Measurements from ENCODE around the gene ALPI. TPM values are rescaled to one million over a fixed set of nuclear protein-coding genes. Genes with fewer than 3 reads are reported as not detected.

The ALPI gene
- total RNA-seq, 1 experiment from 2014 or later, result not detected

DNA sequence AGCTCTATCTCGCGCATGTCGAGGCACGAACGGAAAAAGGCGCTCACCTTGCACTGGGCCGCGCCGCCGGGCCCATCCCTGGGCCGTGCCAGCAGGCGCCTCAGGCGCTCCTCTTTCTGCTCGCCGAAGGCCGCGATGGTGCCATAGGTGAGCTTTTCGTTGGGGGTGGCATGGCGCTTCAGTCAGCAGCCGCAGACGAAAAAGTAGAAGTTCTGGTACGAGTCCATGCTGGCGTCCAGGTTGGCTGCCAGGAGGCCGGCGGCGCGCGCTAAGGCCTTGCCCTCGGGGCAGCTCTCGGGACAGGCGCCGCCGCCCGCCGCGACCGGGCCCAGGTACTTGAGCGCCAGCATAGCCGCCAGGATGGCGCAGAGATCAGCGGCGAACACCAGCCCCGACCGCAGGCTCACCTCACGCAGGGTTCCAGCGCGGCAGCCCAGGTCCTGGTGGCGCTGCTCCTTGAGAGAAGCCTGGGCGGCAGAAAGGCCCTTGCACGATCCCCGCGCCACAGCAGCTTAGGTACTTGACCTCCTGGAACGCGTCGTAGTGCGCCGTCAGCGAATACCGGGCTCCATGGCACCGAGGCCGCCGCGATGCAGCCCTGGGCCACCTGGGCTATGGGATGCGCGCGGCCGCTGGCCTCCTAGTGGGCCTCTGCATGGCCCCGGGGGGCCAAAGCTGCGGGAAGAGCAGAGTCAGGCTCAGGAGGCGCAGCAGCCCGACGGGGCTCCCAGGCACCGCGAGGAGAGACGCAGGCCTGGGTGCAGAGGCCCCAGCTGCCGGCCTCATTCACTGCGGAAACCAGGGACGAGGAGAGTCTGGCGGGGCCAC lies 36.5 kb upstream of the ALPI start:
- TF ChIP-seq YY1 (IDR thresholded peaks at IDR 0.05; ENCODE audit: extremely low read depth, insufficient replicate concordance, low read depth, low read length) (no peak), RAD21 (IDR thresholded peaks at IDR 0.05; ENCODE audit: low read depth) (no peak), POLR2A (IDR thresholded peaks at IDR 0.05; ENCODE audit: borderline replicate concordance, extremely low read depth, insufficient read depth, insufficient read length) (no peak)
- TF ChIP-seq, protein P1, sequence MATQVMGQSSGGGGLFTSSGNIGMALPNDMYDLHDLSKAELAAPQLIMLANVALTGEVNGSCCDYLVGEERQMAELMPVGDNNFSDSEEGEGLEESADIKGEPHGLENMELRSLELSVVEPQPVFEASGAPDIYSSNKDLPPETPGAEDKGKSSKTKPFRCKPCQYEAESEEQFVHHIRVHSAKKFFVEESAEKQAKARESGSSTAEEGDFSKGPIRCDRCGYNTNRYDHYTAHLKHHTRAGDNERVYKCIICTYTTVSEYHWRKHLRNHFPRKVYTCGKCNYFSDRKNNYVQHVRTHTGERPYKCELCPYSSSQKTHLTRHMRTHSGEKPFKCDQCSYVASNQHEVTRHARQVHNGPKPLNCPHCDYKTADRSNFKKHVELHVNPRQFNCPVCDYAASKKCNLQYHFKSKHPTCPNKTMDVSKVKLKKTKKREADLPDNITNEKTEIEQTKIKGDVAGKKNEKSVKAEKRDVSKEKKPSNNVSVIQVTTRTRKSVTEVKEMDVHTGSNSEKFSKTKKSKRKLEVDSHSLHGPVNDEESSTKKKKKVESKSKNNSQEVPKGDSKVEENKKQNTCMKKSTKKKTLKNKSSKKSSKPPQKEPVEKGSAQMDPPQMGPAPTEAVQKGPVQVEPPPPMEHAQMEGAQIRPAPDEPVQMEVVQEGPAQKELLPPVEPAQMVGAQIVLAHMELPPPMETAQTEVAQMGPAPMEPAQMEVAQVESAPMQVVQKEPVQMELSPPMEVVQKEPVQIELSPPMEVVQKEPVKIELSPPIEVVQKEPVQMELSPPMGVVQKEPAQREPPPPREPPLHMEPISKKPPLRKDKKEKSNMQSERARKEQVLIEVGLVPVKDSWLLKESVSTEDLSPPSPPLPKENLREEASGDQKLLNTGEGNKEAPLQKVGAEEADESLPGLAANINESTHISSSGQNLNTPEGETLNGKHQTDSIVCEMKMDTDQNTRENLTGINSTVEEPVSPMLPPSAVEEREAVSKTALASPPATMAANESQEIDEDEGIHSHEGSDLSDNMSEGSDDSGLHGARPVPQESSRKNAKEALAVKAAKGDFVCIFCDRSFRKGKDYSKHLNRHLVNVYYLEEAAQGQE (IDR thresholded peaks at IDR 0.05; ENCODE audit: low read depth), result no peak
- intact Hi-C loops (cut with micrococcal nuclease), result no loop called here
- H3K79me2 ChIP-seq (ENCODE audit: insufficient read depth, low read length), result no peaks in the 10 kb centered on the region
- no TSS peak for BruUV-seq (replicated peaks)
- ChIA-PET CTCF (no interaction called here), POLR2A (no interaction called here), RAD21 (ENCODE audit: low non-redundant PET in 1 of 2, low total read pairs in 2 of 2, uncharacterized antibody in 2 of 2, unreplicated experiment in 2 of 2) (no interaction called here)
- H2AFZ ChIP-seq (ENCODE audit: low read depth, low read length, poor library complexity, severe bottlenecking), result no peak overlapping the region
- no peak overlapping the region for H3K4me2 ChIP-seq (ENCODE audit: low read length)
- H3K9ac ChIP-seq (ENCODE audit: low read length), result no peak overlapping the region
- H3K4me3 ChIP-seq (replicated peaks in 1 of 2; ENCODE audit: low read depth in 1 of 2, low read length in 2 of 2), result no peak overlapping the region
- H4K20me1 ChIP-seq (ENCODE audit: insufficient read depth), result no peaks in the 10 kb centered on the region
- H3K27ac ChIP-seq (ENCODE audit: low read depth, low read length), result no peak overlapping the region
- H3K9me3 ChIP-seq (ENCODE audit: control insufficient read depth in 1 of 2, insufficient read depth in 1 of 2, low read depth in 1 of 2, low read length in 2 of 2), result no peaks in the 10 kb centered on the region
- no peaks in the 10 kb centered on the region for H3K27me3 ChIP-seq (ENCODE audit: insufficient read depth, low read length)
- peaks cover 5 to 27% of the 10 kb centered on the region in 2 experiments; a peak in 3 of 4 replicates for H3K4me1 ChIP-seq (ENCODE audit: control insufficient read depth in 1 of 2, insufficient read depth in 2 of 2, low read length in 2 of 2)
- H3K36me3 ChIP-seq (ENCODE audit: control insufficient read depth in 1 of 2, insufficient read depth in 2 of 2, low read length in 2 of 2), result no peaks in the 10 kb centered on the region
- no peak for ATAC-seq
- no peak for DNase-seq (ENCODE audit: low read depth, low spot score)
- H3K9me2 ChIP-seq (ENCODE audit: insufficient read depth), result no peaks in the 10 kb centered on the region

DNA sequence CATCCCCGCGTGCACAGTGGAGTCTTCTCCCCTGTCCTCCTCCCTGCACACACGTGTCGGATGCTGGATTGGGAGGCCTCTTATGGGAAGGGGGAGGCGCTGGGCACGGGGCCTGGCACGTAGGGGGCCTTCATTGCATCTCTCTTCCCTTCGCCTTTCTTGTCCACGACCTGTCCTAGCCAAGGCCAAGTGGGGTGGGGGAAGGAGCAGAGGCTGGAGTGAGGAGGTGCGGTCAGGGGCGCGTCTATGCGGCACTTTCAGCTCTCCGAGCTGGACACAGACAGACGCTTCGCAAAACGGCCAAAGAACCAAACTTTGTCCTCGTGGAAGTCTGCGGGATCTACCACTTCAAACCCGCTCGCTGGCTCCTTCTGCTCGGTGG lies 35.9 kb upstream of the ALPI start:
- Histone ChIP-seq H3K4me1 (ENCODE audit: control insufficient read depth in 1 of 2, insufficient read depth in 2 of 2, low read length in 2 of 2) (peaks cover 5 to 27% of the 10 kb centered on the region in 2 experiments; a peak in 3 of 4 replicates), H3K36me3 (ENCODE audit: control insufficient read depth in 1 of 2, insufficient read depth in 2 of 2, low read length in 2 of 2) (no peaks in the 10 kb centered on the region), H2AFZ (ENCODE audit: low read depth, low read length, poor library complexity, severe bottlenecking) (no peak overlapping the region), H4K20me1 (ENCODE audit: insufficient read depth) (no peaks in the 10 kb centered on the region), H3K4me3 (replicated peaks in 1 of 2; ENCODE audit: low read depth in 1 of 2, low read length in 2 of 2) (peak overlapping the region; percentile 51 to 66), H3K27me3 (ENCODE audit: insufficient read depth, low read length) (no peaks in the 10 kb centered on the region), H3K9me2 (ENCODE audit: insufficient read depth) (no peaks in the 10 kb centered on the region), H3K9me3 (ENCODE audit: control insufficient read depth in 1 of 2, insufficient read depth in 1 of 2, low read depth in 1 of 2, low read length in 2 of 2) (no peaks in the 10 kb centered on the region), H3K4me2 (ENCODE audit: low read length) (peak overlapping the region; percentile 83), H3K27ac (ENCODE audit: low read depth, low read length) (no peak overlapping the region), H3K9ac (ENCODE audit: low read length) (no peak overlapping the region), H3K79me2 (ENCODE audit: insufficient read depth, low read length) (no peaks in the 10 kb centered on the region)
- ATAC-seq (no peak), DNase-seq (ENCODE audit: low read depth, low spot score) (no peak)
- intact Hi-C loops (cut with micrococcal nuclease), result no loop called here
- CTCF ChIA-PET, result no interaction called here
- TF ChIP-seq EZH2 (IDR thresholded peaks at IDR 0.05), result no peak
- POLR2A ChIA-PET, result no interaction called here
- BruUV-seq (replicated peaks), result no TSS peak
- RAD21 ChIA-PET (ENCODE audit: low non-redundant PET in 1 of 2, low total read pairs in 2 of 2, uncharacterized antibody in 2 of 2, unreplicated experiment in 2 of 2), result no interaction called here

Measured in HCT116 (cell line).